ENCODE data around the gene ATP13A1. TPM values are rescaled to one million over a fixed set of nuclear protein-coding genes. Genes with fewer than 3 reads are reported as not detected.

ATP13A1 gene
- total RNA-seq, 1 donor from 2014 or later, result 242 TPM

GRCh38 chr19:19642506-19643157, 20.8 kb downstream of the ATP13A1 start:
- H3K4me3 ChIP-seq (ENCODE audit: low read depth, low read length), result peak overlapping the region; percentile 97
- no peak for TF ChIP-seq CTCF (conservative IDR thresholded peaks at IDR 0.05; ENCODE audit: low read depth, low read length)
- no peak for DNase-seq (ENCODE audit: low read depth)

GRCh38 chr19:19637523-19638251, 25.8 kb downstream of the ATP13A1 start:
- no peak for DNase-seq (ENCODE audit: low read depth)
- no peak for TF ChIP-seq CTCF (conservative IDR thresholded peaks at IDR 0.05; ENCODE audit: low read depth, low read length)
- H3K4me3 ChIP-seq (ENCODE audit: low read depth, low read length), result no peak overlapping the region

- no peak overlapping the region for H3K4me3 ChIP-seq (ENCODE audit: low read depth, low read length)
- no peak for TF ChIP-seq CTCF (conservative IDR thresholded peaks at IDR 0.05; ENCODE audit: low read depth, low read length)
- DNase-seq (ENCODE audit: low read depth), result no peak
Measured at GRCh38 chr19:19637186-19637522, 26.3 kb downstream of the ATP13A1 start.

- TF ChIP-seq CTCF (conservative IDR thresholded peaks at IDR 0.05; ENCODE audit: low read depth, low read length), result no peak
- no peak for DNase-seq (ENCODE audit: low read depth)
- H3K4me3 ChIP-seq (ENCODE audit: low read depth, low read length), result no peak overlapping the region
Measured at GRCh38 chr19:19636573-19637185, 26.8 kb downstream of the ATP13A1 start.

GRCh38 chr19:19635313-19635702, 28.2 kb downstream of the ATP13A1 start:
- no peak for TF ChIP-seq CTCF (conservative IDR thresholded peaks at IDR 0.05; ENCODE audit: low read depth, low read length)
- no peak for DNase-seq (ENCODE audit: low read depth)

GRCh38 chr19:19634516-19635312, 28.8 kb downstream of the ATP13A1 start:
- no peak overlapping the region for H3K4me3 ChIP-seq (ENCODE audit: low read depth, low read length)
- no peak for DNase-seq (ENCODE audit: low read depth)
- TF ChIP-seq CTCF (conservative IDR thresholded peaks at IDR 0.05; ENCODE audit: low read depth, low read length), result no peak

More at GRCh38 chr19:19635313-19635702, 28.2 kb downstream of the ATP13A1 start:
- H3K4me3 ChIP-seq (ENCODE audit: low read depth, low read length), result no peak overlapping the region

Data from epithelial cell of proximal tubule (primary cell).